ENCODE data around the gene CCDC71L. TPM values are rescaled to one million over a fixed set of nuclear protein-coding genes. Genes with fewer than 3 reads are reported as not detected.

Gene CCDC71L
- total and polyA plus RNA-seq, 5 donors from 2014 or later, result 3.5 to 19.3 (median 4.8) TPM

DNA sequence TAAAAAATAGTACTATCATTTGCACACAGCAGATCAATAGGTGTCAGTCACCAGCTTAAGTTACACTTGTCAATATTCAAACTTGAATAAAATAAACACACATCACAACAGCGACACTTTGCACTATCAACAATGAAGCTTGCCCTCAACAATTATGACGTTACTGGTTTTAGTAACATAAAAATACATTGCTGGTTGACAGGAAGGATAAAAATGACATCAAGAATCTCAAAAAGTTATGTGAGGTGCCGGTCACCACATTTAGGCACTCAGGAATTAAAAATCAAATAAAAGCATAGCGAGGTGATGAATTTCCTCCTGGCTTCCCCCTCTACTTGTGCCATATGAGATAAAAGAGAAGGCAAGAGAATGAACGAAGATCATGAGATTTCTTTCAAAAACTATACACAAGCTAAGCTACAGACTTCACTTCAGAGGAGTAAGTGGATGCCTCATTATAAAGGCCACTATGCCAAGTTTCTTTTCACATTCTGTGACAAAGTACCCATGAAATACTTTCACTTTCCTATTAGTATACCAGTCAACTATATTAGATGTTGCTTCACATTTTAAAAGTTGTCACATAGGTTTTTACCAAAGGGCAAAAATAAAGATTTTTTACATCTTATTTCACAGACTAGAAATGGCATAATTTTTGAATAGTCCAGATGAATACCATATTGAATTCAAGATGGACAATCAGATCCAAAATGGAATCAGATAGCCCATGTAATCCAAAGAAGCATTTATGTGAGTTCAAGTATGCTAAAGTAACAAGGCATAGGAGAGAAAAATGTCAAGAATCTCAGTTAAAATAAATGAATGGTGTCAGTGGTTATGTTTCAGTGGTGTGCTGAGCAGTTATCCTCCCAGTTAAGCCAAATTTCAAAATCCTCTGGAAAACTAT lies 3.6 kb downstream of the CCDC71L start:
- peak overlapping the region; percentile 42 for H3K4me3 ChIP-seq (ENCODE audit: low read depth, low read length)
- peak in 1 of 3 donors; percentile 47 for DNase-seq
- Mint-ChIP-seq H3K27me3 (peaks cover 14% of the 10 kb centered on the region), H3K4me1 (peaks cover 16 to 37% (median 28%) of the 10 kb centered on the region in 4 donors), H3K4me3 (peak overlapping the region; percentile 26 to 87 (median 57)), H3K9me3 (no peaks in the 10 kb centered on the region), H3K36me3 (no peaks in the 10 kb centered on the region), H3K27ac (peak overlapping the region in 2 of 3 donors; percentile 33 to 53)
- H3K36me3 ChIP-seq (ENCODE audit: control insufficient read depth, insufficient read depth, low read length), result no peaks in the 10 kb centered on the region
- H3K9me3 ChIP-seq (ENCODE audit: control insufficient read depth in 2 of 2, low read length in 2 of 2), result no peaks in the 10 kb centered on the region
- no peaks in the 10 kb centered on the region for H3K27me3 ChIP-seq (ENCODE audit: control insufficient read depth, insufficient read depth, low read length)
- no peak for ATAC-seq (ENCODE audit: low read depth in 2 of 2)
- H3K4me1 ChIP-seq (ENCODE audit: control insufficient read depth, insufficient read depth, low read length, poor library complexity, severe bottlenecking), result peaks cover 19% of the 10 kb centered on the region
- no peak overlapping the region for H3K27ac ChIP-seq (ENCODE audit: insufficient read depth, low read length, poor library complexity, severe bottlenecking)

GRCh38 chr7:106655703-106656498 lies 5.1 kb downstream of the CCDC71L start:
- Histone ChIP-seq H3K4me1 (ENCODE audit: control insufficient read depth, insufficient read depth, low read length, poor library complexity, severe bottlenecking) (peaks cover 19% of the 10 kb centered on the region), H3K9me3 (ENCODE audit: control insufficient read depth in 2 of 2, low read length in 2 of 2) (no peaks in the 10 kb centered on the region), H3K27me3 (ENCODE audit: control insufficient read depth, insufficient read depth, low read length) (peaks cover 4% of the 10 kb centered on the region), H3K27ac (ENCODE audit: insufficient read depth, low read length, poor library complexity, severe bottlenecking) (no peak overlapping the region), H3K36me3 (ENCODE audit: control insufficient read depth, insufficient read depth, low read length) (no peaks in the 10 kb centered on the region), H3K4me3 (ENCODE audit: low read depth, low read length) (no peak overlapping the region)
- no peak for DNase-seq
- H3K27ac Mint-ChIP-seq, result peak overlapping the region in 1 of 3 donors; percentile 8
- H3K4me3 Mint-ChIP-seq, result no peak overlapping the region
- no peak for ATAC-seq (ENCODE audit: low read depth in 2 of 2)
- H3K27me3 Mint-ChIP-seq, result peaks cover 21% of the 10 kb centered on the region
- no peaks in the 10 kb centered on the region for H3K9me3 Mint-ChIP-seq
- H3K4me1 Mint-ChIP-seq, result peaks cover 11 to 28% (median 24%) of the 10 kb centered on the region in 4 donors
- no peaks in the 10 kb centered on the region for H3K36me3 Mint-ChIP-seq

- Mint-ChIP-seq H3K4me1 (peaks cover 5 to 12% (median 11%) of the 10 kb centered on the region in 4 donors), H3K27me3 (peaks cover 23% of the 10 kb centered on the region), H3K36me3 (no peaks in the 10 kb centered on the region), H3K9me3 (peaks cover 0 to 1% (median 0%) of the 10 kb centered on the region in 7 donors), H3K4me3 (no peak overlapping the region), H3K27ac (peak overlapping the region in 1 of 3 donors; percentile 13)
- Histone ChIP-seq H3K9me3 (ENCODE audit: control insufficient read depth in 2 of 2, low read length in 2 of 2) (no peaks in the 10 kb centered on the region), H3K4me3 (ENCODE audit: low read depth, low read length) (no peak overlapping the region), H3K27me3 (ENCODE audit: control insufficient read depth, insufficient read depth, low read length) (peaks cover 4% of the 10 kb centered on the region), H3K36me3 (ENCODE audit: control insufficient read depth, insufficient read depth, low read length) (no peaks in the 10 kb centered on the region), H3K27ac (ENCODE audit: insufficient read depth, low read length, poor library complexity, severe bottlenecking) (no peak overlapping the region), H3K4me1 (ENCODE audit: control insufficient read depth, insufficient read depth, low read length, poor library complexity, severe bottlenecking) (peaks cover 3% of the 10 kb centered on the region)
- DNase-seq (no peak), ATAC-seq (ENCODE audit: low read depth in 2 of 2) (no peak)
Measured at GRCh38 chr7:106653488-106653887, 7.5 kb downstream of the CCDC71L start.

- no peak overlapping the region for H3K4me3 ChIP-seq (ENCODE audit: low read depth, low read length)
- ATAC-seq (ENCODE audit: low read depth in 2 of 2) (no peak), DNase-seq (no peak)
- no peak overlapping the region for H3K27ac ChIP-seq (ENCODE audit: insufficient read depth, low read length, poor library complexity, severe bottlenecking)
- peaks cover 4% of the 10 kb centered on the region for H3K27me3 ChIP-seq (ENCODE audit: control insufficient read depth, insufficient read depth, low read length)
- H3K4me1 Mint-ChIP-seq, result peaks cover 4 to 11% (median 8%) of the 10 kb centered on the region in 4 donors
- H3K36me3 ChIP-seq (ENCODE audit: control insufficient read depth, insufficient read depth, low read length), result no peaks in the 10 kb centered on the region
- peak overlapping the region in 1 of 3 donors; percentile 13 for H3K27ac Mint-ChIP-seq
- H3K9me3 ChIP-seq (ENCODE audit: control insufficient read depth in 2 of 2, low read length in 2 of 2), result no peaks in the 10 kb centered on the region
- no peaks in the 10 kb centered on the region for H3K4me1 ChIP-seq (ENCODE audit: control insufficient read depth, insufficient read depth, low read length, poor library complexity, severe bottlenecking)
- no peak overlapping the region for H3K4me3 Mint-ChIP-seq
- no peaks in the 10 kb centered on the region for H3K36me3 Mint-ChIP-seq
- H3K27me3 Mint-ChIP-seq, result peaks cover 23% of the 10 kb centered on the region
- peaks cover 0 to 1% (median 0%) of the 10 kb centered on the region in 7 donors for H3K9me3 Mint-ChIP-seq
Measured at GRCh38 chr7:106652909-106653308, 8.0 kb downstream of the CCDC71L start.

DNA sequence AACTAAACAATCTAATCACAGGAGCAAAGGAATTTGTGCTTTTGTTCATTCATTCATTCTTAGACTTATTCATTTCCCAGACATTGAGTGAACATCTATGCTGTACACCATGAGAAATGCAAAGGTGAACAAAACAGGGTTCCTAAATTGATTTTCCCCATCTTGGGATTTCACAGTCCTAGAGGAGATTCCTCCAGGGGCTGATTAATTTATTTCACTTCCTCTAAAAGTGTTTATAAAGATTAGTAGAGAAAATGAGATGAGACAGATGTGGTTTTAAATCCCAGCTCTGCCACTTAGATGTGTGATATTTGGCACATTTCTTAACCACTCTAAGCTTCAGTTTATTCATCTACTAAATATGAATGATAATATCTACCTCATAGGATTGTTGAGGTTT lies 8.9 kb downstream of the CCDC71L start:
- Histone ChIP-seq H3K4me1 (ENCODE audit: control insufficient read depth, insufficient read depth, low read length, poor library complexity, severe bottlenecking) (no peaks in the 10 kb centered on the region), H3K27me3 (ENCODE audit: control insufficient read depth, insufficient read depth, low read length) (peaks cover 4% of the 10 kb centered on the region), H3K9me3 (ENCODE audit: control insufficient read depth in 2 of 2, low read length in 2 of 2) (no peaks in the 10 kb centered on the region), H3K36me3 (ENCODE audit: control insufficient read depth, insufficient read depth, low read length) (no peaks in the 10 kb centered on the region), H3K27ac (ENCODE audit: insufficient read depth, low read length, poor library complexity, severe bottlenecking) (no peak overlapping the region), H3K4me3 (ENCODE audit: low read depth, low read length) (no peak overlapping the region)
- Mint-ChIP-seq H3K36me3 (no peaks in the 10 kb centered on the region), H3K9me3 (peaks cover 0 to 1% (median 0%) of the 10 kb centered on the region in 7 donors), H3K4me3 (no peak overlapping the region), H3K4me1 (peaks cover under 1 to 4% (median 2%) of the 10 kb centered on the region in 4 donors), H3K27me3 (peaks cover 23% of the 10 kb centered on the region), H3K27ac (no peak overlapping the region)
- ATAC-seq (ENCODE audit: low read depth in 2 of 2) (no peak), DNase-seq (no peak)

- DNase-seq (no peak), ATAC-seq (ENCODE audit: low read depth in 2 of 2) (no peak)
- peaks cover 0 to 1% (median 0%) of the 10 kb centered on the region in 7 donors for H3K9me3 Mint-ChIP-seq
- H3K36me3 Mint-ChIP-seq, result no peaks in the 10 kb centered on the region
- Histone ChIP-seq H3K9me3 (ENCODE audit: control insufficient read depth in 2 of 2, low read length in 2 of 2) (no peaks in the 10 kb centered on the region), H3K27ac (ENCODE audit: insufficient read depth, low read length, poor library complexity, severe bottlenecking) (no peak overlapping the region), H3K4me1 (ENCODE audit: control insufficient read depth, insufficient read depth, low read length, poor library complexity, severe bottlenecking) (no peaks in the 10 kb centered on the region), H3K4me3 (ENCODE audit: low read depth, low read length) (no peak overlapping the region), H3K36me3 (ENCODE audit: control insufficient read depth, insufficient read depth, low read length) (no peaks in the 10 kb centered on the region), H3K27me3 (ENCODE audit: control insufficient read depth, insufficient read depth, low read length) (no peaks in the 10 kb centered on the region)
- no peak overlapping the region for H3K4me3 Mint-ChIP-seq
- H3K27ac Mint-ChIP-seq, result no peak overlapping the region
- peaks cover 9% of the 10 kb centered on the region for H3K27me3 Mint-ChIP-seq
- H3K4me1 Mint-ChIP-seq, result no peaks in the 10 kb centered on the region
Measured at GRCh38 chr7:106646256-106646655, 14.7 kb downstream of the CCDC71L start.

- no peaks in the 10 kb centered on the region for H3K36me3 Mint-ChIP-seq
- no peaks in the 10 kb centered on the region for H3K4me1 ChIP-seq (ENCODE audit: control insufficient read depth, insufficient read depth, low read length, poor library complexity, severe bottlenecking)
- no peaks in the 10 kb centered on the region for H3K9me3 ChIP-seq (ENCODE audit: control insufficient read depth in 2 of 2, low read length in 2 of 2)
- H3K4me1 Mint-ChIP-seq, result no peaks in the 10 kb centered on the region
- H3K36me3 ChIP-seq (ENCODE audit: control insufficient read depth, insufficient read depth, low read length), result no peaks in the 10 kb centered on the region
- DNase-seq (no peak), ATAC-seq (ENCODE audit: low read depth in 2 of 2) (no peak)
- no peaks in the 10 kb centered on the region for H3K27me3 ChIP-seq (ENCODE audit: control insufficient read depth, insufficient read depth, low read length)
- peaks cover 0 to 1% (median 0%) of the 10 kb centered on the region in 7 donors for H3K9me3 Mint-ChIP-seq
- H3K27me3 Mint-ChIP-seq, result peaks cover 8% of the 10 kb centered on the region
- no peak overlapping the region for H3K4me3 Mint-ChIP-seq
- no peak overlapping the region for H3K4me3 ChIP-seq (ENCODE audit: low read depth, low read length)
- no peak overlapping the region for H3K27ac Mint-ChIP-seq
- H3K27ac ChIP-seq (ENCODE audit: insufficient read depth, low read length, poor library complexity, severe bottlenecking), result no peak overlapping the region
Measured at GRCh38 chr7:106644999-106645398, 16.0 kb downstream of the CCDC71L start.
